Activated CD8-positive, alpha-beta T cell treated with anti-CD3 and anti-CD28 coated beads for 36 hours (primary cell): ENCODE results near the gene KCNK7. TPM values are rescaled to one million over a fixed set of nuclear protein-coding genes. Genes with fewer than 3 reads are reported as not detected.

Source experiments
- ATAC-seq: fragments of 200-7000 bp; cut with Tn5 transposase; one replicate; pipeline ENCODE4 v1.10.0; 2021; ENCODE audit warnings: mild to moderate bottlenecking, moderate library complexity
- CTCF ChIA-PET: fragments of 350-600 bp; sonication (Branson Sonifier 250); formaldehyde crosslinking; loops from one replicate; lab custom pipeline; 2021; ENCODE audit warnings: antibody characterized with exemption; lab: Charles Lee
- POLR2A ChIA-PET: fragments of 350-600 bp; sonication (Branson Sonifier 250); formaldehyde crosslinking; loops from one replicate; lab custom pipeline; 2021; ENCODE audit warnings: antibody characterized with exemption; lab: Charles Lee
- DNase-seq: peaks from one replicate; pipeline ENCODE4 v3.0.0-alpha.2; 2020
- H3K27ac Mint-ChIP-seq: one replicate; pipeline ENCODE4 v1.8.0; 2021; ENCODE audit warnings: mild to moderate bottlenecking, mixed read lengths
- H3K27me3 Mint-ChIP-seq: one replicate; pipeline ENCODE4 v1.8.0; 2021; ENCODE audit warnings: mixed read lengths
- H3K36me3 Mint-ChIP-seq: one replicate; pipeline ENCODE4 v1.8.0; 2021; ENCODE audit warnings: low read depth, mixed read lengths
- H3K4me1 Mint-ChIP-seq: one replicate; pipeline ENCODE4 v1.8.0; 2021; ENCODE audit warnings: low read depth, mixed read lengths
- H3K4me3 Mint-ChIP-seq: one replicate; pipeline ENCODE4 v1.8.0; 2021; ENCODE audit warnings: mild to moderate bottlenecking, moderate library complexity, mixed read lengths
- H3K9me3 Mint-ChIP-seq: one replicate; pipeline ENCODE4 v1.8.0; 2021; ENCODE audit warnings: mixed read lengths
- intact Hi-C: fragments of 100-400 bp; cut with micrococcal nuclease; formaldehyde crosslinking; loops from one replicate; pipeline ENCODE4 v1.10.0; 2022
- total RNA-seq, 2 experiments: library from RNA; stranded (reverse); gene quantifications; one replicate each; pipeline ENCODE4 v1.2.3, GENCODE V29; 2021
- TF ChIP-seq, protein P1 (sequence below): fragments of 200-600 bp; IDR thresholded peaks from one replicate; pipeline ENCODE4 v1.8.0; 2022; ENCODE audit warnings: antibody characterized with exemption, mild to moderate bottlenecking

KCNK7 gene
- total RNA-seq, 2 experiments from 2014 or later = 0.77 TPM; not detected in 1

GRCh38 chr11:65574811-65575567 is 20.6 kb downstream of the KCNK7 start:
- ChIA-PET CTCF (interaction anchor here (1.1 to 4.6 kb wide), 6 partner anchors 8 to 40 kb away, joined by 4 to 84 read pairs (median 7); partner anchors contain the start of gene PCNX3), POLR2A (interaction anchor here (0.5 to 5.4 kb wide), 19 partner anchors 9 to 314 kb away, joined by 3 to 87 read pairs (median 4); partner anchors contain the start of genes FIBP, KCNK7, MALAT1 and MAP3K11)
- H3K9me3 Mint-ChIP-seq = no peaks in the 10 kb centered on the region
- H3K4me3 Mint-ChIP-seq = peak overlapping the region; percentile 90
- ATAC-seq = peak; percentile 6
- H3K36me3 Mint-ChIP-seq = peaks cover 37% of the 10 kb centered on the region
- H3K27me3 Mint-ChIP-seq = no peaks in the 10 kb centered on the region
- intact Hi-C loops = loop anchor here (2.0 to 5.0 kb wide), 4 partner anchors 14 to 148 kb away; partner anchors contain the start of genes MAP3K11 and PCNX3
- peaks cover 54% of the 10 kb centered on the region for H3K4me1 Mint-ChIP-seq
- DNase-seq = no peak
- peak overlapping the region; percentile 91 for H3K27ac Mint-ChIP-seq
- TF ChIP-seq, protein P1, sequence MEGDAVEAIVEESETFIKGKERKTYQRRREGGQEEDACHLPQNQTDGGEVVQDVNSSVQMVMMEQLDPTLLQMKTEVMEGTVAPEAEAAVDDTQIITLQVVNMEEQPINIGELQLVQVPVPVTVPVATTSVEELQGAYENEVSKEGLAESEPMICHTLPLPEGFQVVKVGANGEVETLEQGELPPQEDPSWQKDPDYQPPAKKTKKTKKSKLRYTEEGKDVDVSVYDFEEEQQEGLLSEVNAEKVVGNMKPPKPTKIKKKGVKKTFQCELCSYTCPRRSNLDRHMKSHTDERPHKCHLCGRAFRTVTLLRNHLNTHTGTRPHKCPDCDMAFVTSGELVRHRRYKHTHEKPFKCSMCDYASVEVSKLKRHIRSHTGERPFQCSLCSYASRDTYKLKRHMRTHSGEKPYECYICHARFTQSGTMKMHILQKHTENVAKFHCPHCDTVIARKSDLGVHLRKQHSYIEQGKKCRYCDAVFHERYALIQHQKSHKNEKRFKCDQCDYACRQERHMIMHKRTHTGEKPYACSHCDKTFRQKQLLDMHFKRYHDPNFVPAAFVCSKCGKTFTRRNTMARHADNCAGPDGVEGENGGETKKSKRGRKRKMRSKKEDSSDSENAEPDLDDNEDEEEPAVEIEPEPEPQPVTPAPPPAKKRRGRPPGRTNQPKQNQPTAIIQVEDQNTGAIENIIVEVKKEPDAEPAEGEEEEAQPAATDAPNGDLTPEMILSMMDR = no peak

DNA sequence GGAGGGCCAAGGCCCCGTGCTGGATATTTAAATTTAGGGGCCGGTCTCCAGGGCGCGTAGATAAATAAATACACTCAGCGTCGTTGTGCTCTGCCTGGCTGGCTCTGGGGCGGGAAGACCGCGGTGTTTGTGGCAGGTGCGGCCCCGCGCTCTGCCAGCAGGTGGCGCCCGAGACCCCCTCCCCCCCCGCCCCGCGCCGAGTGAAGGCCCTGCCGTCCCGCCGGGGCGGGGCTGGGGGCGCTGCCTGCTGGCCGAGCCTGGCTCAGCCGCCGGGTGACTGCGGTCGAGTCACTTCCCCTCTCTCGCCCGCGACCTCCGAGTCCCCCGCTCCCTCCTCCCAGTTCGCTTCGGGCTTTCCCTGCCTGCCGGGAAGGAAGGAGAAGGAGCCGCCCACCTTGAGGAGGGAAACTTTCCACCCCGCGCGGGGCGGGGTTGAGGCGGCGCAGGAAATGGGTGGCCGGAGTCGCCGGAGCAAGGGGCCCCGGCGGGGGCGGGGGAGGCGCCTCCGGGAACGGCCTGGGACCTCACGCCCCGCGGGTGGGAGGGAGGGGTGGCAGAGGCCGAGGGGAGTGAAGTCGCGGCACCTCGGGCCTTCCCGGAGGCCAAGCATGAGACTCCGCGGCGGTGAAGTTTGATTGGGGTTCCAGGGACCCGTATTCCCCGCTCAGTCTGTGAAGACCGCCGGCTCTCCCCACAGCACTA is 21.3 kb downstream of the KCNK7 start:
- H3K27ac Mint-ChIP-seq = peak overlapping the region; percentile 91
- peaks cover 35% of the 10 kb centered on the region for H3K36me3 Mint-ChIP-seq
- intact Hi-C loops = loop anchor here (2.0 to 5.0 kb wide), 3 partner anchors 15 to 147 kb away; partner anchors contain the start of genes MAP3K11 and PCNX3
- no peaks in the 10 kb centered on the region for H3K27me3 Mint-ChIP-seq
- no peaks in the 10 kb centered on the region for H3K9me3 Mint-ChIP-seq
- peak; percentile 93 for DNase-seq
- ChIA-PET POLR2A (interaction anchor here (0.7 to 6.0 kb wide), 11 partner anchors 14 to 315 kb away, joined by 3 to 87 read pairs (median 6); partner anchors contain the start of genes FIBP, KCNK7, MALAT1 and NEAT1), CTCF (interaction anchor here (1.0 to 4.7 kb wide), 9 partner anchors 9 to 33 kb away, joined by 3 to 84 read pairs (median 17); partner anchors contain the start of gene LTBP3)
- peak; percentile 28 for ATAC-seq
- TF ChIP-seq, protein P1 = peak; percentile 97
- peaks cover 50% of the 10 kb centered on the region for H3K4me1 Mint-ChIP-seq
- peak overlapping the region; percentile 90 for H3K4me3 Mint-ChIP-seq

DNA sequence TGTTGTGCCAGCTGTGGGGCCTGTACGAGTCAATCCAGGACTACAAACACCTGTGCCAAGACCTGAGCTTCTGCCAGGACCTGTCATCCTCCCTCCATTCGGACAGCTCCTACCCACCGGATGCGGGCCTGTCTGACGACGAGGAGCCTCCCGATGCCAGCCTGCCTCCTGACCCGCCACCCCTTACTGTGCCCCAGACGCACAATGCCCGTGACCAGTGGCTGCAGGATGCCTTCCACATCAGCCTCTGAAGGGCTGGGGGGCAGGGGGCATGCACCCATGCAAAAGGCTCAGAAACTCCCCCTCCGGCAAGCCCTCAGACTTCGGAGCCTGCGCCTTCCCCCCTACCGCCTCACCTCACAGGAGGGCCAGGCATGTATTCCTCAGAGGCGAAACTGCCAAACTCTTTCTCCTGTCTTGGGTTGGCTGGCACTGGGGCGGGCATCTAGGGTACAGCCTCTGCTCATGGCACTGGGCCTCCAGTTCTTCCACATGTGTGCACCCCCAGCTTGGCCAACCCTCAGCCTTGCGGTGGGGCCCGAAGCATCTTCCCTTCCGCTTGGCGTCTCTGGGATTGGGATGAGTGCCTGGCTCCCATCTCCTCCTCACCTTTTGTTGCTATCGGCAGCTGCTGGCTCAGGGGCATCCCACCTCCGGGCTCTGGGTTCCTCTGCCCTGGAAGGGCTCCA is 22.1 kb downstream of the KCNK7 start:
- intact Hi-C loops = loop anchor here (2.0 to 5.0 kb wide), 3 partner anchors 15 to 146 kb away; partner anchors contain the start of genes MAP3K11 and PCNX3
- TF ChIP-seq, protein P1 = no peak
- ChIA-PET POLR2A (interaction anchor here (0.7 to 6.0 kb wide), 15 partner anchors 9 to 286 kb away, joined by 3 to 51 read pairs (median 4); partner anchors contain the start of genes CFL1, MALAT1, NEAT1 and PCNX3), CTCF (interaction anchor here (0.7 to 4.7 kb wide), 12 partner anchors 8 to 74 kb away, joined by 3 to 59 read pairs (median 6); partner anchors contain the start of genes LTBP3, MAP3K11 and PCNX3)
- no peak for ATAC-seq
- no peak for DNase-seq
- no peaks in the 10 kb centered on the region for H3K9me3 Mint-ChIP-seq
- peak overlapping the region; percentile 81 for H3K27ac Mint-ChIP-seq
- H3K36me3 Mint-ChIP-seq = peaks cover 37% of the 10 kb centered on the region
- H3K4me3 Mint-ChIP-seq = peak overlapping the region; percentile 77
- peaks cover 52% of the 10 kb centered on the region for H3K4me1 Mint-ChIP-seq
- no peaks in the 10 kb centered on the region for H3K27me3 Mint-ChIP-seq

DNA sequence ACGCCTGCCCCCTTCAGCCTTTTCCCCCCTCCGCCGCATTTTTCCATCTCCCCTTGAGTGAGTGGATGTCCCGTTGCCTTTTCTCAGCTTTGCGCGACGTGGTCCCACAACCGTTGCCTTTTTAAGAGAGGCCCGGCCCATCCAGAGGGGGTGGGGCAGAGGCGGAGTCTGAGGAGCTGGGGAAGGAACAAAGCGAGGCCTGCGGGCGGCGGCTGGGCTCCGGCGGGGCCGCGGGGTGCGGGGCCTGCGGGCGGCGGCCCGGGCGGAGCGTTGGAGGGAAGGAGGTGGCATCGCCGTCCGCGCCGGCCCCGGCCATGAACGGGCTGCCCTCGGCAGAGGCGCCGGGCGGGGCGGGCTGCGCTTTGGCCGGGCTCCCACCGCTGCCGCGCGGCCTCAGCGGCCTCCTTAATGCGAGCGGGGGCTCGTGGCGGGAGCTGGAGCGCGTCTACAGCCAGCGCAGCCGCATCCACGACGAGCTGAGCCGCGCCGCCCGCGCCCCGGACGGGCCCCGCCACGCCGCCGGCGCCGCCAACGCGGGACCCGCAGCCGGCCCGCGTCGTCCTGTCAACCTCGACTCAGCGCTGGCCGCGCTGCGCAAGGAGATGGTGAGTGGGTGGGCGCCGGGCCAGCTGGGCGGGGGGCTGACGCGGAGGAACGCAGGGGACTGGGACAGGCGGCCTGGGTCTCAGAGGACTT is 23.1 kb downstream of the KCNK7 start, which contains the start of gene FAM89B:
FAM89B (plus strand) TSS at position 183 of the 696 bp plus-strand sequence; CDS start at position 315, 132 bp downstream.
- Mint-ChIP-seq H3K9me3 (no peaks in the 10 kb centered on the region), H3K4me1 (peaks cover 47% of the 10 kb centered on the region), H3K27ac (peak within 1 kb of the TSS; percentile 89), H3K27me3 (no peaks in the 10 kb centered on the region), H3K36me3 (peaks cover 38% of the 10 kb centered on the region), H3K4me3 (peak within 1 kb of the TSS; percentile 93)
- TF ChIP-seq, protein P1 = no peak
- peak; percentile 94 for DNase-seq
- no peak for ATAC-seq
- intact Hi-C loops = loop anchor here (5.0 kb wide), 1 partner anchor 145 kb away; no protein-coding TSS in a partner anchor
- CTCF ChIA-PET = interaction anchor here (0.9 to 4.7 kb wide), 15 partner anchors 11 to 139 kb away, joined by 3 to 59 read pairs (median 6); partner anchors contain the start of genes KAT5, LTBP3, MAP3K11 and PCNX3
- POLR2A ChIA-PET = interaction anchor here (0.7 to 6.0 kb wide), 17 partner anchors 8 to 287 kb away, joined by 3 to 51 read pairs (median 5); partner anchors contain the start of genes CFL1, LTBP3, MALAT1 and MAP3K11
